ENCODE results near the gene SYNDIG1.

SYNDIG1 gene

DNA sequence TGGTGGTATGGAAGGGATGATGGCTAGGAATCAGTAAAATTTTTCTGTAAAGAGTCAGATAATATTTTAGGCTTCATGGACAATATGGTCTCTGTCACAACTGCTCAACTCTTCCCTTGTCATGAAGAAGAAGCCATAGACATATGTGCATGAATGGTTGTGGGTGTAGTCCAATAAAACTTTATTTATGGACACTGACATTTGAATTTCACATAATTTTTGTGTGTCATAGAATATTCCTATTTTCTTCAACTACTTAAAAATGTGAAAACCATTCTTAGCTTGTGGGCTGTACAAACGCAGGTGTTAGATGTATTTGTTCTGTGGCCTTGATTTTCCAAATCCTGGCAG is 59.9 kb downstream of the SYNDIG1 start:
- DNase-seq, result no peak

DNA sequence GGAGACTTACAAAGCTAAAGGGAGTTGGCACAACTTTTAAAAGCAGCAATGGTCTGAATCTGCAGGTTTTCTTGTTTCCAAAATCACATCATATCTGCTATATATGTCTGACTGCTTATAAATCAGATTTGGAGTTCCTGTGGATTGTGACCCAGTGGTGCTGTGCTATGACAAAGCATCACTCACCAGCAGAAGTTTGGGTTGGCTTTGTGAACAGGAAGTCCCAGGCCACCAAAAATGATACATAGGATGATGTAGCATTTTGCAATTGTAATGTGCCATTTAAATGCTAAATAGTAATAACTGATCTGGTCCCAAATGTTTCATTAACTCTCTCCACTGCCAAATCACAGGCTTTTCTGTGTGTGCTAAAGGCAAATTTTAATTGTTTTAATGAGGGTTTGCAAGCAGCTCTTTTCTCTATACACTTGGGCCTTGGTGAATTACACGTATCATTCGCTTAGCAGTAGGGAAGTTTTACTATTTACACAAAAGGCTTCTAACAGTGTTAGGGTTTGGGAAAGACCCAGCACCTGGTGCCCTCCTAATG is 60.8 kb downstream of the SYNDIG1 start:
- no peak for DNase-seq

DNA sequence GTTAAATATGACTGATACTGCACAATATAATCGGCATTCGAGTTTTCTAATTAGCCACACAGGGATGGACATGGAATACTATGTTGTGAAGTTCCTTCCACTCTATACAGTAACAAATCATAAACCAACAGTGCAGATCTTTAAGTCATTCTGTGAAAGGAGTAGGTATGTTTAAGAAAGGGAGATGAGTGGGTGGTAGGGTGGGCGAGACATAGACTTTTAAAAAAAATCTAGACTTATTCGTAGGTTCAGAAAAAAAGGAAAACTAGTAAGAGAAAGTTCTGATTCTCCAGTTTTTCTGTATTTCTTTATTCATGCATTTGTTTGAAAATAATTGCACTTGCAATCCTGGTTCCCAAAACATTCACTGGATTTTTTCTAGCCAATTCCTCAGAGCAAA is 61.8 kb downstream of the SYNDIG1 start:
- no peak for DNase-seq

DNA sequence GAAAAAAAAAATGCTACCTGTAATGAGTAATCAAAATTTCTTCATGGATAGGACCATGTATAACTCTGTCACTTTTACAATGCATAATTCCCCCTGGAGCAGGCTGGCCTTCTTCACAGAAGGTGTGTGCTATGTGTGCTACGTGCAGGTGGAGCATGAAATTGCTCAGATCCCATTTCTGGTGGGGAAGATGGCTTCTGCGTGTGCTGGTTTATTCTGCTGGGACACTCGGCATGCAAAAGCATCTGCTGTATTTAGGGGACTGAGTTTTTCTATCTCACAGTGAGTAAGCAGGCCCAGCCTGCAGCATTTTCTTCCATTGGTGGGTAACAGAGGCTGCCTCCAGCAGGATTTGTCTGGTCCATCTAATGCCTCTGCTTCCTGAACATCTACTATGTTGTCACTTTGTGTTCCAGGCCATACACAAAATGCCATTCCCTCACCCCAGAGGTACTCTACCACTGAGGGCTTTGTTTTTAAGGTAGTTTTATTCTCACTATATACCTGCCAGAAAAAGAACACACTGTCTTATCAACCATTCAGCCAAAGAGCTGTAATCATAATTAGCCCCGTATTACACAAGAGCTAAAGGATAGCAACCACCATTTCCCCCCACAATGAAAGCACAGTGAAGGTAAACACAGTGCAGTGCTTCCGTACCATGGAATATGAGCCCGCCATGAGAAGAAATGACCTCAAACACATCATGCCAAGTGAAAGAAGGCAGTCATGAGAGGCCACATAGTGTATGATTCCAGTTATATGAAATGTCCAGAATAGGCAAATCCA is 62.4 kb downstream of the SYNDIG1 start:
- no peak for DNase-seq

DNA sequence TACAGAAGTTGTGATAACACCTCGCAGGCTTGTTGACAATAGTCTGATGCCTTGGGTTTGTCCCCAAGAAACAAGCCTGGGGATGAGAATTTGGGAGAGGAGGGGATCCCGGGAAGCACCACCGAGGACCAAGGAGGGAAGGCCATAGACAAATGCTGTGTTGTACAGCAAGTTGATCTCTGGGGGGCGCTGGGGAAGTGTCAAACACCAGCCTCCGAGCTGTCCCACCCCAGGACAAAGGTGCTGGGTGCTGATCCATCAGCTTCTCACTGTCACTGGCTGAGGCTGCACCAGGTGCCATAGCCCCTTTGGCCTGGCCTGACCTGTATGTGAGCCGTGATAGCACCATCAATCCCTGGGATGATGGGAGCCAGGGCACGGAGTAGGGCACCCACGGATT is 64.0 kb downstream of the SYNDIG1 start:
- no peak for DNase-seq

DNA sequence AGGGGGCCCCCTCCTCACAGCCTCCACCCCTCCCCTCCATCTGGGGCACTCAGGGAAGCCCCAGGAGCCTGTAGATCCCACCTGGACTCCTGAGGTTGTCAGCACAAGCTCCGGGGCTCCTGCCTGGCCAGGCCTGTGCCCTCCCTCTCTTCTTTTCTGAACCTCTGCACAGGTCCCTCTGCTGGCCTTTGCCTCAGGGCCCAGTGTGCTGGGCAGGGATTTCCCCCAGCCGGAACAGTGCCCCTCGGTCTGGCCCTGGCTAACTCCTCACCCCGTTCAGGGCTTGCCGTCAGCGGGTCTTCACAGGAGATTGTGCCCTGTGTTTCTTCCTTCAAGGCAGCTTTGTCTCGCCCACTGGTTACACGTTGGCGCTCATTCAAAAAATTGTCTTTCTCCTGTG is 64.9 kb downstream of the SYNDIG1 start:
- DNase-seq, result no peak

DNA sequence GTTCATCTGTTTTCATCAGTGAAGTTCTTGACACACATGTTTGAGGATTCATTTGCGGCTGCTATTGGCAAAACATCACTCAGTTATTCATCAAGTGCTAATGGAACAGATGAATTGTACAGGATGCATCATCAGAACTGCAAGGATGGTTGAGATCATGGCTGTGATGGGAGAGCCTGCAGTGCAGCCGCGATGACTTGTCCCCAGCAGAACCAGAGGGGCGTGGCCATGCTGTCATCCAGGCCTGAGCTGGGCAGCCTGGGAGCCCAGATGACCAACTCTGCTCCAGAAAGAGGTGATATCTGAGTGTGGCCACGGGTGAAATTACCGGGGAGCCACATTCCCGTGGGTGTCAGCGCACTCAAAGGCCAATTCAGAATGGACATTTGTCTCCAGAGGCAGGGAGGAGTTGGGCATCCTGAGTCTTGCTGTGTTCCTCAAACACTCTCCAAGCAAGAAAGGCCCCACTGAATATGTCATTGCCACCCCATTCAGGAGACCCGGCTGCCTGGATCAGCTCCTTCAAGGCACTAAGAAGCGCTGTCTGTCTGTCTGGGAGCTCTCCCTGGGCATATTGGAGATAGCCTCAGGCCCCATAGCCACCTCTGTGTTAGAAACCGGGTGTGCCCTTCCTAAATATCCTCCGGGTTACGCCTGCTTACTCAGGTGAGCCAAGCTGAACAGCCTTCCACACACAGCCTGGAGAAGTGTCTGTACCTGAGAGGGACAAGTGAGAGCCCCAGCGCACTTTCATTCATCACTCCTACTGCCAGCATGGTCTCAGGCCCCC is 66.7 kb downstream of the SYNDIG1 start:
- no peak for DNase-seq

DNA sequence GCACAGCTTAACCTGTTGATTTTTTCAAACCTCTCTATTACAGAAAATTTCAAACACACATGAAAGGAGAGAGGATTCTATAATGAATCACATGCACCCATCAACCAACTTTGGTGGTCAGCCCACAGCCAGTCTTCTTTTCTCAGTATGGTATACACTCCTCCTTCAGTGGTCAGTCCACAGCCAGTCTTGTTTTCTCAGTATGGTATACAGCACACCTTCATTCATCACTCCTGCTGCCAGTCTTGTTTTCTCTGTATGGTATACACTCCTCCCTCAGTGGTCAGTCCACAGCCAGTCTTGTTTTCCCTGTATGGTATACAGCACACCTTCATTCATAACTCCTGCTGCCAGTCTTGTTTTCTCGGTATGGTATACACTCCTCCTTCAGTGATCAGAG is 67.8 kb downstream of the SYNDIG1 start:
- DNase-seq, result no peak

DNA sequence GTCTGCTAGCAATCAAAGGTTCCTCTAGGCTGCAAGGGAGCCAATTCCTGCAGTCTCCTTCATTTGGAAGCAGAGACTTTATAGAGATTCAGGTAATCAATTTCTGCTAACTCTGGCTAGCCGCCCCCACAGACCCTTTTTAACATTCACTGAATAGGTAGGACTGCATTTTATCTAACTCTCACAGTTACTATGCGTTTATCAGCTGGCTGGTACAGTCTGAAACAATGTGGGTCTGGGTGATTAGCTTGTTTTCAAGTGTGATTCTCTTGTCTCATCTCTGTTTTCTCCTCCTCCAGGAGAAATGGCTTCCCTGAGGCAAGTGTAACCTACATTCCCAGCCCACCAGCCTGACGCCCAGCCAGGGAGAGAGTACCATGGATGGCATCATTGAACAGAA is 73.3 kb downstream of the SYNDIG1 start:
- DNase-seq, result no peak

DNA sequence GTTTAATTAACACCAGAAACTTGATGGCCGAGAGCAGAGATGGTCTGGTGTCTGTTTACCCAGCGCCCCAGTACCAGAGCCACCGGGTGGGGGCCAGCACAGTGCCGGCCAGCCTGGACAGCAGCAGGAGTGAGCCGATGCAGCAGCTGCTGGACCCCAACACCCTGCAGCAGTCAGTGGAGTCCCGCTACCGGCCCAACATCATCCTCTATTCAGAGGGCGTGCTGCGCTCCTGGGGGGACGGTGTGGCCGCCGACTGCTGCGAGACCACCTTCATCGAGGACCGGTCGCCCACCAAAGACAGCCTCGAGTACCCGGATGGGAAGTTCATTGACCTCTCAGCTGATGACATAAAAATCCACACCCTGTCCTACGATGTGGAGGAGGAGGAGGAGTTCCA is 73.7 kb downstream of the SYNDIG1 start:
- DNase-seq, result no peak

DNA sequence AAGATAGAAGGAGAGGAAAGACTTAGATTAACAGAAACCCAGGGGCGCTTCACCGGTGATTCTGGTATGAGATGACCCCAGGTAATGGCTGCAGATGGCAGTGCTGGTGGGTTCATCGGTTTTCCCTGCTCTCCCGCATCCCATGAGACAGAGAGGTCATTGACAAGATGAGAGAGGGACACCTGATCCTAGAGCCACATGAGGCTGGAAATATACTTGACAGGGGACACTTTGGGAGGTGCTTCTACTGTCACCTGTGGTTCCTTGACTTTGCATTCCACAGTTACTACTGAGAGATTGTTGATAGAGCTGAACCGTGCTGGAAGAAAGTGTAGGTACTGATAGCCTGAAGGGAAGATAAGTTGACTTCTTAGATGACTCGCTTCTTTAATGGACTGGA is 74.3 kb downstream of the SYNDIG1 start:
- no peak for DNase-seq

DNA sequence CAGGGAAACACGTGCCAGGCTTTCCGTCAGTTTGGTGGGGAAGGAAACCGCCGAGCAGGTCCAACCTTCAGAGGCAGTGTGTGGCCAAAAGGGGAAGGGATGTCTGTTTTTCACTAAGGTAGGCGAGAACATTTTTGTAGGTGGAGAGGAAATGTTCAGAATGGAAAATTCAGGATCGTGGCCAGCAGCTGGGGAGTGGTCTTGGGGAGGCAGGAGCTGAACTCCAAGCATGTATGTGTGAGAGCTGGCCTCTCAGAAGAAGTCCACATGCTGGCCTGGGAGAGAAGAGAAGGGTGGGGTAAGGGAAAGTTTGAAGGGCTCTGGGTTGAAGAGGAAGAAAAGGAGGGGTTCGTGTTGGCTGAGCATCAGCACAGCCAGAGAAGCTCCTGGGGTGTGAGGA is 74.9 kb downstream of the SYNDIG1 start:
- DNase-seq, result no peak

DNA sequence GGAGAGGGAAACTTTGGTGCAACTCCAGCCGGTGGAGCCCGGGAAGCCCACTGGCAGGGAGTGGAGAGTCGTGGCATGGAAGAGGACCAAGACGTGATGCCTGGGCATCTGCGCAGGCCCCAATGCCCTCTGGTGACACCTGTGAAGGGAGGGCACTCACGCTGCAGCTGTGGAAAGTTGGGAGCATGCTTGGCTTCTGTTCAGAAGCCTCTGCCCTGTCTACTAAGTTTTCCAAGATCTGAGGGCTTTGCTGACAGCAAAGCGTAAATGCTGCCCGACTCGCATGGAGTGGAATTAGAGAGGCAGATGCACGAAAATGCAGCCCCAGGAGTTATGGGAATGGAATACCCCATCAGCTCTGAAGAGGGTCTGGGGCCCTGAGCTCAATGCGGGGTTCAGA is 75.7 kb downstream of the SYNDIG1 start:
- no peak for DNase-seq

DNA sequence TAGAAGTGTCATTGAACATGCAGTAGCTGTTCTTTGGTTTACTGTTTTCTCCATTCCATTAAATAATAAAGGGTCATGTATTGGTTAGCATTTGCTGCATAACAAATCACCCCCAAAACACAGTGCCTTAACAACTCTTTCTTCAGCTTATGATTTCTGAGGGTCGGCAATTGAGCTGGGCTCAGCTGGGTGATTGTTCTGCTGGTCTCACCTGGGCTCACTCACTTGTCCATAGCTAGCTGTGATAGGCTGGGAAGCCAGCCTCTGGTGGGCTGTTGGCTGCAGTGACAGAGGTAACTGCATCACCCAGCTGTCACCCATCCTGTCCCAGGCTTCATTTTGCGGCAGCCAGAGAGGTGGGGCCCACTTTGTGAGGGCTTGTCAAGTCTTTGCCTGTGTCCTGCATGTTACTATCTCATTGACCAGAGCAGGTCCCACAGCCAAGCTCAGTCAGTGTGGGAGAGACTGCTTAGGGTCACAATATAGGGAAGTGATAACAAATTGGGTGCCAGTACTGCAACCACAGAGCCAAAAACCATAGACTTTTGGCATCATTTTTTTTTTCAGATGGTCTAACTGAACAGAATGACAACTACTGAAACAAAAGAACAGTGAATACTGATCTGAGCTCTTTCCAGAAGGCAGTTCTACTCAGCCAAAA is 76.9 kb downstream of the SYNDIG1 start:
- no peak for DNase-seq

DNA sequence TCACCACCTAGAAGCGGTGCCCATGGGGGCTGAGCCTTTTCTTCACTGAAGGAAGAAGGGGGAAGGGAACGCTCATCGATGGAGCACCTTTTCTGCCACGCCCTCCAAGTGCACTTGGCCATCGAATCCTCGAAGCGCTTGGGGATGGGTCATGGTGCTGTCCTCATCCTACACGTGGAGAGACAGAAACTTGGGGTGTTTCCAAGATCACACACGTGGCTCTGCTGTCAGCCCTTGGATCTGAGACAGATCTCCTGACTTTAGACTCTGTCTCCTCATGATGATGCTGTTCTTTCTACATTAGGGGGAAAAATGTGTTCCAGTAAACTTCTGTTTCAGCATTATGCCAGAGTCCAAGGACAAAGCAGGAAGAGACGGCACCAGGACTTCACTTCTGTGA is 78.5 kb downstream of the SYNDIG1 start:
- no peak for DNase-seq

DNA sequence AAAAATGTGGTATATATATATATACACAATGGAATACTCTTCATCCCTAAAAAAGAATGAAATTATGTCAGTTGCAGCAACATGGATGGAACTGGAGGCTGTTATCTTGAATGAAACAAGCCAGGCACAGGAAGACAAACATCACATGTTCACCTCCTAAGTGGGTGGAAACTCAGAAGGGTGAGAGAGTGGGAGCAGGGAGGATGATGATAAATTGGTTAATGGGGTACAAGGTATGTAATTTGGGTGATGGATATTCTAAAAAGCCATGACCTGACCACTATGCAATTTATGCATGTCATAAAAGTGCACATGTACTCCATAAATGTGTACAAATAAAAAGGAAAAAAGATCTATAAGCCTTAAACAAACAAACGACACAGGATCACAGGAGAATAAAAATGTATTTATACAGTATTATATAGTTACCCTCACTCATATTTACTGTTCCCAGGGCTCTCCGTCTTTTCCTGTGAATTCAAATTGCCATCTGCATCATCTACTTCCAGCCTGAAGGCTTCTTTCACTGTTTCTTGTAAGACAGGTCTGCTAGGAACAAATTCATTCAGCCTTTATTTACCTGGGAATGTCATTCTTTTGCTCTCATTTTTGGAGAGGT is 89.8 kb downstream of the SYNDIG1 start:
- no peak for DNase-seq

DNA sequence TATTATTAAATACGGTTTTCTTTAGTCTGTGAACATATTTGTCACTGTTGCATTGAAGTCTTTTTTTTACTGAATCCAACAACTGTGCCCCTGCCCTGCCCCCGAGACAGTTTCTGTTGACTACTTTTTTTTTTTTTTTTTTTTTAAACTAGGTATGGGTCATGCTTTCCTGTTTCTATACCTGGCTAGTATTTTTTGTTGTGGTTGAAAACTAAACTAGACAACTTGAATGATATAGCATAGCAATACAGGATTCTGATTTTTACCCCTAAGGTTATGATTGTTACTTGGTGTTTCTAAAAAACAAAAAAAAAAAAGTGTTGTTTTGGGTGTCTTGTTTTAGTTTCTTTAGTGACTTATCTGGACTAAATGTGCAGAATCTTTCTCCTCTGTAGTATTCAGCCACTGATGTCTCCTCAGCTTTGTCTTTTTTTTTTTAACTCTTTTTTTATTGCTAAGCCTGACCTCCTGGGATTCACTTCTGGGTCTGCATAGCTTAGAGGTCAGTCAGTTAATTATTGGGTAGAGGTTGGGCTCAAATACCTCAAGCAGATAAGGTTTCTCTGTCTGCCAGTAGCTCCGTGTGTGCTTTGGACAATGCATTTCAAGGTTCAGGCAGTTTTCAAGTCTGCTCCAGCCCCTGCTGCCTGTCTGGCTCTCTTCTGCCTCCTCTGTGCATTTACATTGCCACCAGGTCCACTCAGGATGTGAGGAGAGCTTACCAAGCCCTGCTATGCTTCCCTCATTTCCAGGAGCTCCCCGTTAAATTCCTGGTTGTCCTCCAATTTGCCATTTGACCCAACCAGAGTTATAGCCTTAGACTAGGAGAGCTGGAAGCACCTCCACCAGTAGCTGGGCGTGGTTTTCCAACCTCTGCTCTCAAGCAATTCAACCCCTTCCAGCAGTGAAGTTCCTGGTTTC is 91.4 kb downstream of the SYNDIG1 start:
- no peak for DNase-seq

DNA sequence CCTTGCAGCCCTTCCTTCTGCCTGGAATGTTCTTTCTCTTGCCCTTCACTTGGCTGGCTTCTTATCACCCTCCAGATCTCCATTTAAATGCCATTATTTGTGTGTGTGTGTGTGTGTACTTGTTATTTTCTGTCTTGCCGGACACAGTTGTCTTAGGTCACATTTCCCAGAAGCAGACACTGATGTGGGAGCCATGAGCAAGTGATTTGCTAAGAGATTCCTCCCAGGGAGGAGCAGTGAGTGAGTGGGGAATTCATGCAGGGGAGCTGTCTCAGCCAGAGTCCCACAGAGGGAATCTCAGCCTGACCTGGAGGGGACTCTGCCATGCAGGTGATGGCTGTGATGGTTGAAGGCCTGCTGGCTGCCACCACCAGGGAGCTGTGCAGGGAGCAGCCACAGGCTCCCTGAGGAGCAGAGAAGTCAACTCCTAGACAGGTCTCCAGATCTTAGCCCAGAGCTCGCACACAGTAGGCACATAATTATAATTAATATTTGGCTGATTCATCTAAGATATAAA is 96.5 kb downstream of the SYNDIG1 start:
- no peak for DNase-seq

DNA sequence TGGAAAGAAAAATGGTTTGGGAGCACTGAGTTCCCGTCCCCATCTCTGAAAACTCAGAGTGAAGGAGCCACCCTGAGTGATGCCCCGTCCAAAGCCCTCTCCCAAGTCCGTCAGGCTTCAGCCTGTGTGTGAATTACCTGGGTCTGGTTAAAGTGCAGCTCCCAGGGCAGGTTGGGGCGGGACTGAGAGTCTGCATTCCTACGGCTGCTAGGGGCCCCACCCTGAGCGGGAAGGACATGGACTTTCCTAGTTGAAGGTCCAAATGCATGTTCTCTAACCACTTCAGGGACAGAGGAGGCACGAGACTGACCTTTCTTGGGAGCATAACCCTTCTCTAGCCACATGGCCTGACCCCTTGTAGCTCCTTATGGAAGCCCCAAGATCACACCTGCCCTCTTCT is 97.2 kb downstream of the SYNDIG1 start:
- DNase-seq, result no peak

DNA sequence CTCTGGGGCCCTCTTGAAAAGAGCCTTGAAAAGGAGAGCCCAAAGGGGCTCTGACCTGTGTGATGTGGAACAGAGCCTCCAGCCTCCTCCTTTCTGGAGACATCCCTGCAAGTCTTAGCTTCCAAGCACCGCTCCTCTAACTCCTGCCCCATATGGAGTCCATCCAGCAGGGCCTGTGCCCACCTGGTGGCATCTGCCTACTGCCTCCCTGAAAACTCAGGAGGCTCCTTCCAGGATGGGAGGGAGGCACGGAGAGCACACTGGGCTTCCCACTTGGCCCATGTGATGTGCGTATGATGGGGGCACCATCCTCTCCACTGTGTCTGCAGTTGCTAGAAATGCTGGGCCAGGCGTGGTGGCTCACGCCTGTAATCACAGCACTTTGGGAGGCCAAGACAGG is 98.1 kb downstream of the SYNDIG1 start:
- DNase-seq, result no peak

DNA sequence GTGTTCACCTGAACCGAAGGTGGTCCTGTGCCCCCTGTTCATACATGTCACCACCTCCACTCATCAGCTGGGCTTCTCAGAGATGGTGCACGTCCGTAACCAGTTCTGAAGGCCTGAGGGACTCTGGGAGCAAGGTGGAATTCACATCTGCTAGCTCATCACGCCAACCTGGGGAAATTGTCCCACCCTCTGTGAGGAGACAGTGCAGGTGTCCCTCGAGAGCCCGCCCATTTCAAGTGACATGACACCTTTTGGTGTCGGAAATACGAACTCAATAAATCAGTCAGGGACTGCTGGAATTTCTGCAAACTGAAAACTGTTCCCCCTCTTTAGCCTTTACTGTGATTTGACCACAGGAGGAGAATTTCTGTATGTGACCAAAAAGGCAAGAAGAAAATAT is 99.4 kb downstream of the SYNDIG1 start:
- DNase-seq, result no peak

DNA sequence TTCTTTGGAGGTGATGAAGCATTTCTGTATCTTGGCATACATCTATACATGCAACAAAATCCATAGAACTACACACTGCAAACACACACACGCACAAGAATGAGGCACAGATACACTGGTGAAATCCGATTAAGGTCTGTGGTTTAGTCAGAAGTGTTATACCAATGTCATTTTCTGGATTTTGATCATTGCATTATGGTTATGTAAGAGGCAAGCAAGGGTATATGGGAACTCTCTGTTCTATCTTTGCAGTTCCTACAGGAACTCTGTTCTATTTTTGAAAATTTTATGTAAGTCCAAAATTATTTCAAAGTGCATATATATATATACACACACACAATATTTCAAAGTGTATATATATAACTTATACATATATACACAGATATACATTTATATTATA is 101.7 kb downstream of the SYNDIG1 start:
- no peak for DNase-seq

Data from NCI-H1105 treated with DMSO at 0.1 percent for 48 hours (cell line).